AG09309 (cell line): ENCODE data around the gene ZNF423.

Experiments
- DNase-seq: peaks from one replicate; pipeline ENCODE4 v3.0.0-alpha.2; 2010; ENCODE audit warnings: low read depth
- H3K4me3 ChIP-seq: 2 replicates; pipeline ENCODE4 v1.5.1; 2011; ENCODE audit warnings: mild to moderate bottlenecking, low read depth, low read length, moderate library complexity; ENCODE audit not compliant: control insufficient read depth
- TF ChIP-seq, protein P1 (sequence below): IDR thresholded peaks from 2 replicates; pipeline ENCODE4 v1.5.1; 2011; ENCODE audit warnings: mild to moderate bottlenecking, low read depth, low read length, inconsistent platforms; ENCODE audit not compliant: insufficient read depth, control insufficient read depth; ENCODE audit errors: missing control alignments

Gene ZNF423

DNA sequence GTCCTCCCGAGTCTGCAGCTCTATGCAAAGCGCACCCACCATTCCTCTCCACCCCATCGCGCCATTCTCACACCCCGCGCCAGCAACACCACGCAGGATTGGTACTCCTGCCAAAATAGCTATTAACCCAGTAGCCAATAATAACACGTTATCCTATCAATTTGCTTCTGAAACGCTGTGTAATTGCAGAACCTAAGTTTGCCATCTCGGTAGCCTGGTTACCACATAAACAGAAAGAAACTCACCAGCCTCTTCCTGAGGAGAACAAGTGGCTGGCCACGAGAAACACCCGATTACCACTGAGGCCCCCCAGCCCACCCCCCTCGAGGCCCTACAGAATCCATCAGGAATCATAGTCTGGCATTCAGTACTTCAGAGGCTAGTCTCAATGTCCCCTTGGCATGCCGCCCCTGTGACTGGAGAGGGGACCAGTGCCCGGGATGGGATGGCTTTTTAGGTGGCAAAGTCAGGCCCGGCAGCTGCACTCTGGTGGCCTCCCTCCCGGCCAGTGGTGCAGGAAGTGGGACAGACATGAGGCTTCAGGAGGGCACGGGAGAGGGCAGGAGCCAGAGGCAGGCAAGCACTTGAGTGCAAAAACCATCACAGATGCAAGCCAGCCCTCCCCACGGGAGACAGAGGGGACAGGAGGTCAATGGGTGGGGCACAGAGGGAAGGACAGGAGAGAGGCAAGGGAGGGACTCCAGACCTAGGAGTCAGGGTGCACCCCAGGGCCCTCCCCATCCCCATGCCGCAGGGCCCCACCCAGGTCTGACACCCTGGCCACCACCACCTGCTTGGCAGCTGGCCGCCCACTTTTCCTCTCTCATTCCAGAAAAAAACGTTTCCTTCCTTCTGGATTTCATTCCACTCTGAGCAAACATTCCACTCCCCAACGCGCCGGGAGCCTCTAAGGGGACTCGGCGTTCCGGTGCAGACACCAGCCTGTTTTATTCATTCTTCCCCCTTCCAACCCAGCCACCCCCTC, 192.5 kb downstream of the ZNF423 start:
- no peak overlapping the region for H3K4me3 ChIP-seq
- TF ChIP-seq, protein P1, sequence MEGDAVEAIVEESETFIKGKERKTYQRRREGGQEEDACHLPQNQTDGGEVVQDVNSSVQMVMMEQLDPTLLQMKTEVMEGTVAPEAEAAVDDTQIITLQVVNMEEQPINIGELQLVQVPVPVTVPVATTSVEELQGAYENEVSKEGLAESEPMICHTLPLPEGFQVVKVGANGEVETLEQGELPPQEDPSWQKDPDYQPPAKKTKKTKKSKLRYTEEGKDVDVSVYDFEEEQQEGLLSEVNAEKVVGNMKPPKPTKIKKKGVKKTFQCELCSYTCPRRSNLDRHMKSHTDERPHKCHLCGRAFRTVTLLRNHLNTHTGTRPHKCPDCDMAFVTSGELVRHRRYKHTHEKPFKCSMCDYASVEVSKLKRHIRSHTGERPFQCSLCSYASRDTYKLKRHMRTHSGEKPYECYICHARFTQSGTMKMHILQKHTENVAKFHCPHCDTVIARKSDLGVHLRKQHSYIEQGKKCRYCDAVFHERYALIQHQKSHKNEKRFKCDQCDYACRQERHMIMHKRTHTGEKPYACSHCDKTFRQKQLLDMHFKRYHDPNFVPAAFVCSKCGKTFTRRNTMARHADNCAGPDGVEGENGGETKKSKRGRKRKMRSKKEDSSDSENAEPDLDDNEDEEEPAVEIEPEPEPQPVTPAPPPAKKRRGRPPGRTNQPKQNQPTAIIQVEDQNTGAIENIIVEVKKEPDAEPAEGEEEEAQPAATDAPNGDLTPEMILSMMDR, result no peak
- no peak for DNase-seq

DNA sequence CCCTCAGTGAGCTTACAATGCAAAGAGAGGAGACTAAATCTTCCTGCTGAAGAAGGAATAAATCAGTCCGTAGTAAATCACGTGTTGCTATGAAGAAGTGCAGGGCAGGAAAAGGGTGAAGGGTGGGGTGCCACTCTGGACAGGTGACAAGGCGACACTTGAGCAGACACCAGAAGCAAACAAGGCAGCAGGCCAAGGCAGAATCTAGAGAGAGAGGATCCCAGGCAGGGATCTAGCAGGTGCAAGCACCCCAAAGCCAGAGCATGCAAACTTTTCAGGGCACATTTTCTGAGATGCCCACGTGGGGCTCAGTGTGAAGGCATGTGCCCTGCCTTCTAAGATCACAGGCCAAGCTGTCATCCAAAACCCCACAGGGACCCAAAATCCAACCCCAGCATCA, 193.3 kb downstream of the ZNF423 start:
- TF ChIP-seq, protein P1, result no peak
- H3K4me3 ChIP-seq, result no peak overlapping the region
- no peak for DNase-seq

DNA sequence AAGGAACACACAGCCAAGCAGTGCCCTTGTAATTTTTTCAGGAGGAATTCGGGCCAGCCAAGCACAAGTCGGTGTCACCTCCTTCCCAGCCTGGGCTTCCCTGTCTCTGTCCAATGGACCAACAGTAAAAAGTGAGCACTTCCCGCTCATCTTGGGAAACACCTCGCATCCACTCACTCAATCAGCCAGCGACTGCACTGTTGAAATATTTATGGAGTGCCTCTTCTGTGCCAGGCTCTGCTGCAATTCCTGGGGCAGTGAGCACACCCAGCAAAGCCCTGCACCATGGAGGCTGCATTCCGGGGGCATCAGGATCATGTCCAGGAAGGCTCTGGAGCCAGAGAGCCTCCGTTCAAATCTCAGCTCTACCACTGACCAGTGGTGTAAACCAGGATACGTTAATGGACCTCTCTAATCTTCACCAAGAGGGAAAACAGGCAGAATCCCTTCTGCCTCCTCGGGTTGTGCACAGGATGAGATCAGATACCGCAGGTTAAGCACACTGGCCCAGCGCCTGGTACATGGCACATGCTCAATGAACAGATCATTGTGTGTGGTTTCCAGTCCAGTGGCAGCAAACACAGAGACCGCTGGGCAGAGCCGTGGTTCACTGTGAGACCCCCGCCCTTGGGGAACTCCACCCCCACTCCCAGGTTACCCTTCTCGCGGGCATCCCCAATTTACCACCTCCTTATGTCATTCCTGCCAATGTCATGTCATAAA, 194.3 kb downstream of the ZNF423 start:
- DNase-seq, result no peak
- TF ChIP-seq, protein P1, result no peak
- H3K4me3 ChIP-seq, result no peak overlapping the region

DNA sequence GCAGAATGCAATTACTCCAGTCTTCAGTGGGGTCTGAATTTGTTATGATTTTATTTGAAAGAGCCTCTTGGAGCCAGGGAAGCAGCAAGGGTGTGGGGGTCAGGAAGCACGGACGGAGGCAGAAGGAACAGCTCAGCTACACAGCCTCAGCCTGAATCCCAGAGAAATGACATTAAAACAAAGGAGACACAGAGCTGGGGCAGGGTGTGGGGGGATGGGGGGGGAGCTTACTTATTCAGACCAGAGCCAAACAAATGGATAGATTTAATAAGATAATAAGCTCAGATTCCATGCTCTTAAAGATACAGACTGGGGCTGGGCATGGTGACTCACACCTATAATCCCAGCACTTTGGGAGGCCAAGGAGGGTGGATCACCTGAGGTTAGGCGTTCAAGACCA, 195.3 kb downstream of the ZNF423 start:
- TF ChIP-seq, protein P1, result no peak
- H3K4me3 ChIP-seq, result no peak overlapping the region
- no peak for DNase-seq

DNA sequence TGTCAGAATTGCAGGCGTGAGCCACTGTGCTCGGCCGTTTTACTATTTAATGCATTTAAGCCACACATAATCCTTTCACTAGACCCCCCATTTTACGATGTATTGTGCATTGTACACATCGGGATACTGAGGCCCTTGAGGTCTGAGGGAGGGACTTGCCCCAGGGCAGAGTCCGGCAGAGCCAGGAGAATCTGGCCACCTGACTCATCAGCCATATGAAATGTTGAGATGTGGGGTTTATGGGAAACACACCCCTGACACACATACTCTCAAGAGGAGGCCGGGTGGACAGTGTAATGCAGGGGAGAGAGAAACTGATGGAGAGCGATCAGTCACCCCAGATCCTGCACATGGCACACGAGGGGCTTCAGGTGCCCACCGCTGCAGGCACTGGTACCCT, 196.6 kb downstream of the ZNF423 start:
- no peak for DNase-seq
- TF ChIP-seq, protein P1, result no peak

DNA sequence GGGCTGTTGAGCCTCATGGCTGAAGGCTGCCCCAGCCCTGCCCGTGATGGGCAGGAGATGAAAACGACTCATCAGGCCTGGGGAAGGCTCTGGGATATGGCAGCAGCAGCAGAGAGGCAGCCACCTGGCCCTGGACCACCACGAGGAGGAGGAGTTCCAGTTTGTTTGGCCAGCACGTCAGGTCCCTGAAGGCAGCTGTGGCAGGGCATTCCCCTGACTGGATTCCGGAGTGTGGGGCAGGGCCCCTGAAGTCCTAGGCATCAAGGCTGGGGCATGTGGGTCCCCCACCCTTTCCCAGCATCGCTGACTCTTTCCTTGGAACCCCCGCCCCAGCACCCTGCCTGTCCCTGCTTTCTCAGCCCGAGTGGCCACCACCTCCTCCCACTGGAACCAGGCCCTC, 197.4 kb downstream of the ZNF423 start:
- TF ChIP-seq, protein P1, result no peak
- DNase-seq, result no peak
- no peak overlapping the region for H3K4me3 ChIP-seq

More for the DNA sequence above, 196.6 kb downstream of the ZNF423 start:
- H3K4me3 ChIP-seq, result no peak overlapping the region
